Right lung (tissue), 10 donors: ENCODE results near the gene PCDHGA2. TPM values are rescaled to one million over a fixed set of nuclear protein-coding genes. Genes with fewer than 3 reads are reported as not detected.
"Not testable (repeated sequence)": the region's sequence is repeated elsewhere in the genome, so short reads cannot be mapped to it uniquely, and the experiment has no call there.

Experiments used
- DNase-seq, 2 donors: peaks; one replicate each; pipeline ENCODE4 v3.0.0-alpha.2; 2013
- long read RNA-seq, 8 donors: transcript quantifications; one replicate each; lab custom pipeline, GENCODE V29; 2026
- polyA plus RNA-seq, 5 donors: library from polyadenylated mRNA; unstranded; fragments of 120-200 nt; gene quantifications; one replicate each; pipeline versions ENCODE4 v1.2.1 to v1.2.3, GENCODE V29; 2013; ENCODE audit warnings: inconsistent platforms in 1 of 5, low replicate concordance in 1 of 5; ENCODE audit not compliant: insufficient read length in 5 of 5, insufficient read depth in 1 of 5

The PCDHGA2 gene
- polyA plus RNA-seq, result 1 to 10 TPM; 3.0 to 7.3 (median 4.2) TPM
- long read RNA-seq, donor 1, full-length matches to known transcripts, result 9 of 9 reads
- long read RNA-seq, donor 1, partial matches to known transcripts, result 0 of 9 reads
- long read RNA-seq, donor 1, other reads (novel, unspliced or antisense), result 0 of 9 reads
- long read RNA-seq, donor 2, full-length matches to known transcripts, result 1 of 1 reads
- long read RNA-seq, donor 2, partial matches to known transcripts, result 0 of 1 reads
- long read RNA-seq, donor 2, other reads (novel, unspliced or antisense), result 0 of 1 reads
- long read RNA-seq, donor 3, full-length matches to known transcripts, result 1 of 1 reads
- long read RNA-seq, donor 3, partial matches to known transcripts, result 0 of 1 reads
- long read RNA-seq, donor 3, other reads (novel, unspliced or antisense), result 0 of 1 reads
- long read RNA-seq, donor 4, full-length matches to known transcripts, result 7 of 7 reads
- long read RNA-seq, donor 4, partial matches to known transcripts, result 0 of 7 reads
- long read RNA-seq, donor 4, other reads (novel, unspliced or antisense), result 0 of 7 reads
- long read RNA-seq, donor 5, full-length matches to known transcripts, result 4 of 4 reads
- long read RNA-seq, donor 5, partial matches to known transcripts, result 0 of 4 reads
- long read RNA-seq, donor 5, other reads (novel, unspliced or antisense), result 0 of 4 reads
- long read RNA-seq, donor 6, full-length matches to known transcripts, result 6 of 6 reads
- long read RNA-seq, donor 6, partial matches to known transcripts, result 0 of 6 reads
- long read RNA-seq, donor 6, other reads (novel, unspliced or antisense), result 0 of 6 reads
- long read RNA-seq, donor 7, full-length matches to known transcripts, result 3 of 3 reads
- long read RNA-seq, donor 7, partial matches to known transcripts, result 0 of 3 reads
- long read RNA-seq, donor 7, other reads (novel, unspliced or antisense), result 0 of 3 reads
- long read RNA-seq, donor 8, full-length matches to known transcripts, result 1 of 1 reads
- long read RNA-seq, donor 8, partial matches to known transcripts, result 0 of 1 reads
- long read RNA-seq, donor 8, other reads (novel, unspliced or antisense), result 0 of 1 reads

DNA sequence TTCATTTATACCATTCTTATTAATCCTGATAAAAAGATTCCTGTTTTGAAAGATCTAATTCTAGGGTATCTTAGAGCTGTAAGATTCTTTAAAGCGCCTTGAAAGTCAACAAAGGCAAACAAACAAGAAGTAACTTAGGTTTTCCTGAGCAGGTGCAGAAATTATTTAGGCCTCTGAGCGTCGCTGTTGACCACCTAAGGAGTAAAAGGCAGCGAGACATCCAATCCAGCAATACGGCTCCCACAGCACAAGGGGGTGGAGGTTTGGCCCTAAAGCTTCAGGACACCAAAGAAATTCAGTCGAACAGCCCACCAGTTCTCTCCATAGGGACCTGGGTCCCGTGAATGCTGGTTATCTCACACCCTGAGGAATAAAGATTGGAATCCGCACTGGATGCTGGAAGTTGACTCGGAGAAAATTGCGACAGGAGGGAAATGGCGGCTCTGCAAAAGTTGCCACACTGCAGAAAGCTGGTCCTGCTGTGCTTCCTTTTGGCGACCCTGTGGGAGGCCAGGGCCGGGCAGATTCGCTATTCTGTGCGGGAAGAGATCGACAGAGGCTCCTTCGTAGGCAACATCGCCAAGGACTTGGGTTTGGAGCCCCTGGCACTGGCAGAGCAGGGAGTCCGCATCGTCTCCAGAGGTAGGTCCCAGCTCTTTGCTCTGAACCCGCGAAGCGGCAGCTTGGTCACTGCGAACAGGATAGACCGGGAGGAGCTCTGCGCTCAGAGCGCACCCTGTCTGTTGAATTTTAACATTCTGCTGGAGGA lies at the start of gene PCDHGA2:
TSS of gene PCDHGA2 (plus strand) at position 223 of the 769 bp plus-strand sequence.
- DNase-seq, result peak in 1 of 2 donors; percentile 23

DNA sequence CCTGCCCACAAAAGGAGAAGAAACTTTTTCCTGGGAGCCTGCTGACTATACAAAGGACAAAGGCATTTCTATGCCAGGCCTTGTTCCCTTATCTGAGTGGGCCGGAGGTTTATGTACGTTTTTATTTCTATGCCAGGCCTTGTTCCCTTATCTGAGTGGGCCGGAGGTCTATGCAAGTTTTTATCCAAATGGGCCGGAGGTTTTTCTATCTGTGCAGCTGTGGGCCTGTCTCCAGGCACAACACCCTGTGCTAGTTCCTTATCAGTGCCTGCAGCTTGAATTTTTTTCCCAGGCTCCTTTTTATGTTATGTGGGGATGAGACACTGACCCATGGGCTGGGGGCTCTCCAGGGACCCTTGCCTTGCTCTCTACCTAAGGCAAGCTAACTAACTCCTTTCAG lies 40.2 kb upstream of the PCDHGA2 start:
- DNase-seq, result no peak

DNA sequence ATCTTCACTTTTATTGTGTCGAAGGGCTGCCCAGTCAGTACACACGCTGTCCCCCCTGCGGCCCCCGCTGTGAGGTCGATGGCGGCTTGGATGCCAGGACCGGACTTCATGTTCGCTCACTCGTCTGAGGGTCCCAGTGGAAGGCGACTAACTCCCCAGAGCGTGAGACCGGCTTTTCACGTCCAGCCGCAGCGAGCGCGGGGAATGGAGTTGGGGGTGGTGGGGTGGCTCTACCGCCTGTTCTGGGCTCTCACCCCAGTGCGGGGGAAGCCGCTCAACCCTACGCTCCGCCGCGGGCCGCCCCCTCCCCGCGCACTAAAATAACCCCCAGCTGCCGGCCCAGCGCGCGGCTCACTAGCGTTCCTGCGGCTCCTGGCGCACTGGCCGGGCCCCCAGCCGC lies 34.8 kb upstream of the PCDHGA2 start, which contains the start of gene SLC25A2:
TSS of gene SLC25A2 (minus strand) at position 294 of the 400 bp plus-strand sequence. CDS start at position 110, 184 bp downstream.
- no peak for DNase-seq

DNA sequence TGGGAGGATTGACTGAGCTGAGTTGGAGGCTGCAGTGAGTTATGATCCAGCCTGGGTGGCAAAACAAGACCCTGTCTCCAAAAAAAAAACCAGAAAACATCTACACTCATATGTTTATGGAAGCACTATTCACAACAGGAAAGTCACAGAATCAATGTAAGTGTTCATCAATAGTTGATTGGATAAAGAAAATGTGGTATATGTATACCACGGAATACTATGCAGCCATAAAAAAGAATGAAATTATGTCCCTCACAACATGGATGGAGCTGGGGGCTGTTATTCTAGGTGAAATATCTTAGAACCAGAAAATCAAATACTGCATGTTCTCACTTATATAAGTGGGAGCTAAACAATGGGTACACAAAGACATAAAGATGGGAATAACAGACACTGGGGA lies 31.9 kb upstream of the PCDHGA2 start:
- DNase-seq, result no peak

DNA sequence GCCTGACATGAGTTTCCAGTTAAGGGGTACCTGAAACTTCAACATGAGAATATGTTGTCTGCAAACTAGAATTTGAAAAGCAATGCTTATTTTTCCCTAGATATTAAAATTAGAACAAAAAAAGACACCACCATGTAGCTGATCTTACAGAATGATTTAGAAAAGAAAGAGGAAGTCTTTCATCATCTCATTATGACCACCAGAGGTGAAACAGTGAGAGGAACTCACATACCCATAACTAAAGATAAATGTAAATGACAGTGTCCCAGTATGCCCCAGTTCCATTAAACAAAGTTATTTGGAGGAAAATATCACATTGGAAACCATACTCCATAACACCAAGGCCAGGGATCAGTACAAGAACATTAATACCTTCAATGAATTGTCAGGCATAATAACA lies 24.8 kb upstream of the PCDHGA2 start:
- DNase-seq, result no peak

DNA sequence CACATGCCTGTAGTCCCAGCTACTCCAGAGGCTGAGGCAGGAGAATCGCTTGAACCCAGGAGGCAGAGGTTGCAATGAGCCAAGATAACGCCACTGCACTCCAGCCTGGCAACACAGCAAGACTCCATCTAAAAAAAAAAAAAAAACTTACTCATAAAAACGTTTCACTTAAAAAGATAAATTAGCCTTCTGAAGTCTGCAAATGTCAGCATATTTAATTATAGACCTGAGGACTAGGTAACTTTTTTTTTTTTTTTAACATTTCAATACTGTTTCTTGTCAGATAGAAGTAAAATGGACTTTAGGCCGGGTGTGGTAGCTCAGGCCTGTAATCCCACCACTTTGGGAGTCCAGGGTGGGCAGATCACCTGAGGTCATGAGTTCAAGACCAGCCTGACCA lies 21.6 kb upstream of the PCDHGA2 start:
- DNase-seq, result not testable (repeated sequence)

DNA sequence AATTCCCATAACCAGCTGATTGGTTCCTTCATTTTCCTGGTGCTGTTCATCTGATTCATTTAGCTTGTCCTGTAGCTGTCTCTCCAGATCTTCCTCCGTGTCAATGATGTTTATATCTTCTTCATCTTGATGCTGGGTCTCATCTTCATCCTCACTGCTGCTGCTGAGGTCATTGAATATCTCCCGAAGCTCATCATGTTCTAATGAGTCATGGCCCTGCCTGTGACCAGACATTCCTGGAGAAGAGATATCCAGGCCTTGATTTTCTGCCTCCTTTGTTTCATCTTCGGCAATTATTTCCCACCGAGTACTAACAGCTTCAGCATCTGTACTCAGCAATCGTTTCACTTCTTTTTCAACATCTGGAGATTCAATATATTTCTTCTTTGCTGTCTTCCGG lies 19.4 kb upstream of the PCDHGA2 start:
- DNase-seq, result no peak

DNA sequence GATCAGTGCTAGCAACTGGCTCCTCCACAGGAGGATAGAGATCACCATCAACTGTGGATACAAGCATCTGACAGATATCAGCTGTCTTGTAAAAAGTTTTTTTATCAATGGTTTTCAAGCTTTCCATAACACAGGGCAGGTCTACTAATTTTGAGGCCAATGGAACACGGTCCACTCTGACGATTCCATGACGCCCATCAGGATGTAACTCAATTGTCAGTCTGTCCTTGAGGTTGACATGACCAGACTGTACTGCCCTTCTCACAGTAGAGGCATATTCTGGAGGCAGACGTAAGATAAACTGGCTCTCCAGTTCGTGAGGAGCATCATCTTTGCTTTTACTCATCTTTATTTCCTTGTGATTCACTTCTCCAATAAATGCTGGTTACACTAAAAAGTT lies 18.9 kb upstream of the PCDHGA2 start:
- DNase-seq, result no peak

DNA sequence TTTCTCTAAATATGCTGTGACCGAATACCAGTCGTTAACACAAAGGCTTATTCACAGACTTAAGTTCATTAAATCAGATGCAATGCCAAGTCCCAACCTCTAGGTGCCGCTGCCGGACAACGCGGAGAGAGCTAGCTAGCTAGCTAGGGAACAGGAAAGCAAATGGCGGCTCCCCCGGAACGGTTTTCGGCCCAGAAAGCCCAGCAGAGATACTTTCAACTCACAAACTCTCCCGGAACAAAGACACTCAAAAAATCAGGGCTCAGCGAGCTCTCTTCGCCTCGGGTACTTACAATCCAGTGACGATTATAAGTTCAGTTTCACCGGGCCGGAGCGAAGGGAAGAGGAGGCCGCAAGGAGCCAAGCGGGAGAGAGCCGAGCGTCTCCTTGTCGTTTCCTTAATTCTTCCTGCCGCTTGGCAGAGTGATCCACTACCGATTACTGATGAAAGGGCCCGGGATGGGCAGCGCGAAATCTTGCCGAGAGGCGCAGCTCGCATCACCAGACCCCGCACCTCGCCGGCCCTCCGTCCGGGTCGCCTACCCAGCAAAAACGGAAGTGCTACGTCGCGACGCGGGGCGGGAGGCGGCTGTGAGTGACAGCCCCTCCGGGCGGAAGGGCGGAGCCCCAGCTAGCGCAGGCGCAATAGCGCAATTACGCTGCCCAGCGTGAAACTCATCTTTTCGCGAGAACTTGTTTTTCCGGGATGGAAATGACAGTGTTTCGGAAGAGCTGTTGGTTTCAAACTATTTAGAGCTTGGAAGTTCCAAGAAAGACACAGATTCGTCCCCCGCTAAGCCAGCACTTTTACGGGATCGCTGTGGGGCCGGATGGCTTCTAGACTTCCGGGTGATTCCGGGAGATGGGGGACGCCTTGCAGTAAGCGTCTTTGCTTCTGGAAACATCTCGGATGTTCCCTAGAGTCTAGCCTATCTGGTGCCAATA lies 18.1 kb upstream of the PCDHGA2 start, which contains the start of gene TAF7:
TSS of gene TAF7 (minus strand) at position 560 of the 945 bp plus-strand sequence. CDS start 740 bp downstream, outside the sequence.
- DNase-seq, result peak; percentile 95 to 96

DNA sequence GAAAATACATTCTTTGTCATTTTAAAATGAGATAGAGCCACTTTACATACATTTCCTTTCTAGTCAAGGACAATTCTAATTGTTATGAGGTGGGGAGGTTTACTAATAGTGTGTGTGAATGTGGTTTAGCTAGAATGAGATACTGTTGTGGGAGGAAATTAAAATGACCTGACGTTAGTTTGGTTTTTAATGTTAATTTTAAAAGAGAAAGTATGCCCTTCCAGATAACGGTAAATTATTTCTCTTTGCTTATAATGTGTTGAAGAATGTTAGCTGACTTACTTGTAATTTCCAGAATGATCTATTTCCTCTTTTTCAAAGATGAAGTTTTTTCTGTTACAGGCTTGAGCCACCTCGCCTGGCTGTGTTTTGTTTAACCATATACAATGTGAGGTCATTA lies 16.3 kb upstream of the PCDHGA2 start:
- no peak for DNase-seq

DNA sequence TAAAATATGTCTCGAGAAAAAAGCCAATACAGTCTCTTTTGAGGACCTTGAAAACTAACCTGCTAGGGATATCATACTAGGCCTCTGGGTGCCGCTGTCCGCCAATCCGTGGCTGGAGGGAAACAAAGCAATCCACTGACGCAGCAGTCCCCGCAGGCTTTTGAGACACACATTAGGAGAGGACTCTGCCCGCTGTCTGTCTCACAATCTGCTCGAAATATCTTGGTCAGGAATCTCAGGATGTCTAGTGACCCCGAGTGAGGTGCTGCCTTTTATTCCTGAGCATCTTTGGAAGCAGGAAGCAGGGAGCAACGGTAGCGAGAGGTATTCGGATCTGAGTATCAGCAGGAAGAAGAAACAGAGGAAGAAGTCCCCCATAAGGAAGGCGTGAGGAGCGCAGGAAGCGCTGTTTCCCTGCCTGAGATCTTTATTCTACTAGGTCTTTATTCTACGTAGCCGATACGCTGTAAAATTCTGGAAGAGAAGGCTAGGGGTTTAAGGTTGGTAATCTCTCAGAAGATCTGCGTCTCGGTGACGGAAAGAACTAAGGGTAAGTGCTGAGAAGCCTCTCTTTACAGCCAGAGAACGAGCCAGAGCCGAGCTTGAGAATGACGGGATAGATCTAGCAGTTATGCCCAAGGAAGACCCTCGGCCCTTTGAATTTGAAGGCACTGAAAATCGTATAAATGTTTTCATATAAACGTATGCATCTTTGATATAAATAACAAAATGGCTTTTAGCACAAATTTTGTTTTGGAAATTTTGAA lies 12.3 kb upstream of the PCDHGA2 start:
- DNase-seq, result peak in 1 of 2 donors; percentile 23

DNA sequence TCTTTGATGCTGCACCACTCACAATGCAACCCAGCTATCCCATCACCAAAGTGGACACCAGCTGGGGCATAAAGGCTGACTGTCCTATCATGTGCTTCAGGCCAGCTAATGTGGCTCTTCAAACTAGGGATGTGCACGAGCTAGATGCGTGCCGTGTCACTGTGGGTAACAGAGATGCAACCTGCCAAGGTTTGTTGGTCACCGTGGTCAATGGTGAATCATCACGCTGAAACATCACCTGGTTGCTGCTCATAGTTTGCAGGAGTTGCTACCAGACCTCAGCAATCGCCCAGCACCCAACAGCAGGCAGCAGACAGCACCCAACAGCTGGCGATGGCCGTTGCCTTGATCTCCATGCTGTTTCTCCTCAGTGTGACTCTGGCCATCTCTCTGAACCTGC lies 10.3 kb upstream of the PCDHGA2 start:
- DNase-seq, result no peak

DNA sequence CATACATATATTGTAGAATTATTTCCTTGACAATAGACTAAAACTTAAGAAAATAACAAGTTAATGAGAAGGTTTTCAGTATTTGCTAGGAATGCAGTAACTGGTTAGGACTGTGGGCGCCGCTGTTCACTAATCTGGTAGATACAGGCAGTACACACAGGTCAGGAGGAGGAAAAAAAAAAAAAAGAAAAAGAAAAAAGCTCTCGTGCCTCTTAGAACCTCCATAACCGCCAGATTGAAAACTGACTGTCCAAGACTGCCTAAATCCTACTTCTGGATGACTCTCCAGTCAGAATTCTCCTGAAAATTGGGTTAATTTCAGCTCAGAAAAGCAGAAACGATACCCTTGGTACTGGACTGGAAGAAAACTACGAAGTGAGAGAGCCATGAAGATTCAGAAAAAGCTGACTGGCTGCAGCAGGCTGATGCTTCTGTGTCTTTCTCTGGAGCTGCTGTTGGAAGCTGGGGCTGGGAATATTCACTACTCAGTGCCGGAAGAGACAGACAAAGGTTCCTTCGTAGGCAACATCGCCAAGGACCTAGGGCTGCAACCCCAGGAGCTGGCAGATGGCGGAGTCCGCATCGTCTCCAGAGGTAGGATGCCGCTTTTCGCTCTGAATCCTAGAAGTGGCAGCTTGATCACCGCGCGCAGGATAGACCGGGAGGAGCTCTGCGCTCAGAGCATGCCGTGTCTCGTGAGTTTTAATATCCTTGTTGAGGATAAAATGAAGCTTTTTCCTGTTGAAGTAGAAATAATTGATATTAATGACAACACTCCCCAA lies 8.1 kb upstream of the PCDHGA2 start, which contains the start of gene PCDHGA1:
TSS of gene PCDHGA1 (plus strand) at position 216 of the 782 bp plus-strand sequence.
- no peak for DNase-seq

DNA sequence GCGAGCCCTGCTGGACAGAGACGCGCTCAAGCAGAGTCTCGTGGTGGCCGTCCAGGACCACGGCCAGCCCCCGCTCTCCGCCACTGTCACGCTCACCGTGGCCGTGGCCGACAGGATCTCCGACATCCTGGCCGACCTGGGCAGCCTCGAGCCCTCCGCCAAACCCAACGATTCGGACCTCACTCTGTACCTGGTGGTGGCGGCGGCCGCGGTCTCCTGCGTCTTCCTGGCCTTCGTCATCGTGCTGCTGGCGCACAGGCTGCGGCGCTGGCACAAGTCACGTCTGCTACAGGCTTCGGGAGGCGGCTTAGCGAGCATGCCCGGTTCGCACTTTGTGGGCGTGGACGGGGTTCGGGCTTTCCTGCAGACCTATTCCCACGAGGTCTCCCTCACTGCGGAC lies 6.0 kb upstream of the PCDHGA2 start:
- not testable (repeated sequence) for DNase-seq

DNA sequence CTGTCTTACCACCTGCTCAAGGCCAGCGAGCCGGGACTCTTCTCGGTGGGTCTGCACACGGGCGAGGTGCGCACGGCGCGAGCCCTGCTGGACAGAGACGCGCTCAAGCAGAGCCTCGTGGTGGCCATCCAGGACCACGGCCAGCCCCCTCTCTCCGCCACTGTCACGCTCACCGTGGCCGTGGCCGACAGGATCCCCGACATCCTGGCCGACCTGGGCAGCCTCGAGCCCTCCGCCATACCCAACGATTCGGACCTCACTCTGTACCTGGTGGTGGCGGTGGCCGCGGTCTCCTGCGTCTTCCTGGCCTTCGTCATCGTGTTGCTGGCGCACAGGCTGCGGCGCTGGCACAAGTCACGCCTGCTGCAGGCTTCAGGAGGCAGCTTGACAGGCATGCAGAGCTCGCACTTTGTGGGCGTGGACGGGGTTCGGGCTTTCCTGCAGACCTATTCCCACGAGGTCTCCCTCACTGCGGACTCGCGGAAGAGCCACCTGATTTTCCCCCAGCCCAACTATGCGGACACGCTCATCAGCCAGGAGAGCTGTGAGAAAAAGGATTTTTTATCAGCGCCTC lies 2.3 kb downstream of the PCDHGA2 start:
- DNase-seq, result not testable (repeated sequence)

DNA sequence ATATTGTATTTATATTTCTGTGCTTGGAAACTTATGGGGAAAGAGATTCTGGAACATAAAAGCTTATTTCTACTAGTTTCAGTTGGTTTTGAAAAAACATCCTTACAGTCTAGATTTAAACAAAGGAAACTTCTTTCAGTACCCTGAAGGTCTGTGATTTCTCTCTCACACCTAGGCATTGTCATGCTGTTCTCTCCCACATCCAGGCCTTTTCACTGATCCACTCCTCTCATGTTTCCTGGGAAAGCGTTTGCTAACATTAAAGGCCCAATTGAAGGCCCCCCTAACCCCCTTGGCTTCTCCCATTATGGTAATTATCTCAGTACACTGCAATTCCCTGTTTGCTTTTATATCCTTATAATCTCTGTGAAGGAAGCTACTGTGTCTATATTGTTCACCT lies 4.2 kb downstream of the PCDHGA2 start:
- DNase-seq, result no peak

DNA sequence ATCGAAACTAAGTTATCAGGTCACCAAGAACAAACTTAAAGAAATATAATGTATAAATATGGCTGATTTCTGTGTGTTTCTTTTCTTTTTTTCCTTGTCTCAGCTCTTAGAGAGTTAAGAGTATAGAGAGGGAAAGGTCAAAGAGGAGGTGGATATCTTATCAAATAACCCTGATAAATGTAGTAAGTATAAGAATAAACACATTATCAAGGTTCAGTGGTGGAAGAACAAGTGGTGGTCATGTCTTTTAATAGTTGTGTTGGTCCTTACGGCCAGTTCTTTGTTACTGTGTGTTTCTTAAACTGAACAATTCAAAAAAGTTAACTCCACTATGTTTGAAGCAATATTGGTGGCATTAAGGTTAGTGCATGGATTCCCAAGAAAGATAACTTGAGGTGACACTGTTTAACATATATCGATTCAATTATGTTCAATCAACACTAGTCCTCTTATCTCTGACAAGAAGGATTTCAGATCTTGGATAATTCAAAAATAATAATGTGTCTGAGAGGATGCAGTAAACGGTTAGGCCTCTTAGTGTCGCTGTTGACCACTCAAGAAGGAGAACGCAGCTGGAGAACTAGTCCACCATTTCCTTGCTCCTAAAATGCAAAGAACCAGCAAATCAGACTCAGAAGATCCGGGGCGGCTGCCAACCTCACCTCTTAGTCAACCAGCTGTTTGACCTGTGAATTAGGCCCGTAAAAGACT lies 4.8 kb downstream of the PCDHGA2 start, which contains the start of gene PCDHGA3:
TSS of gene PCDHGA3 (plus strand) at position 588 of the 711 bp plus-strand sequence. CDS start 205 bp downstream, outside the sequence.
- no peak for DNase-seq
